Natural killer cell (primary cell): ENCODE measurements around the gene BCL11B. TPM values are rescaled to one million over a fixed set of nuclear protein-coding genes. Genes with fewer than 3 reads are reported as not detected.

ENCODE experiments used
- ATAC-seq, 3 donors: fragments of 150-1000 bp in 2 of 3; fragments of 200-7000 bp in 1 of 3; cut with Tn5 transposase; 1 replicate in 1 of 3; 2 replicates in 2 of 3; pipeline ENCODE4 v1.10.0; 2021; ENCODE audit warnings: mild to moderate bottlenecking in 2 of 3, moderate library complexity in 2 of 3
- DNase-seq, 2 donors: peaks; one replicate each; pipeline versions ENCODE4 v3.0.0 to v3.0.0-alpha.2; 2013 to 2021; ENCODE audit warnings: mixed read lengths in 1 of 2
- H3K27ac ChIP-seq: one replicate; pipeline ENCODE4 v1.5.1; 2013; ENCODE audit warnings: mild to moderate bottlenecking, low read length
- H3K27me3 ChIP-seq: one replicate; pipeline ENCODE4 v1.6.1; 2013; ENCODE audit warnings: low read length; ENCODE audit not compliant: control insufficient read depth, insufficient read depth
- H3K36me3 ChIP-seq: one replicate; pipeline ENCODE4 v1.6.1; 2013; ENCODE audit warnings: low read length; ENCODE audit not compliant: control insufficient read depth, insufficient read depth
- H3K4me1 ChIP-seq: one replicate; pipeline ENCODE4 v1.6.1; 2013; ENCODE audit warnings: low read length; ENCODE audit not compliant: control insufficient read depth, insufficient read depth
- H3K4me3 ChIP-seq: one replicate; pipeline ENCODE4 v1.5.1; 2013; ENCODE audit warnings: low read length
- H3K9me3 ChIP-seq: one replicate; pipeline ENCODE4 v1.6.1; 2013; ENCODE audit warnings: low read length; ENCODE audit not compliant: control insufficient read depth, insufficient read depth
- H3K27ac Mint-ChIP-seq, 2 donors: one replicate each; pipeline ENCODE4 v1.8.0; 2022; ENCODE audit warnings: mild to moderate bottlenecking in 2 of 2, mixed read lengths in 2 of 2, moderate library complexity in 1 of 2
- H3K27me3 Mint-ChIP-seq, 2 donors: one replicate each; pipeline ENCODE4 v1.8.0; 2022; ENCODE audit warnings: low read depth in 2 of 2, mixed read lengths in 2 of 2
- H3K36me3 Mint-ChIP-seq: one replicate; pipeline ENCODE4 v1.8.0; 2022; ENCODE audit warnings: mixed read lengths
- H3K4me1 Mint-ChIP-seq, 2 donors: one replicate each; pipeline ENCODE4 v1.8.0; 2022; ENCODE audit warnings: mixed read lengths in 2 of 2
- H3K4me3 Mint-ChIP-seq: one replicate; pipeline ENCODE4 v1.8.0; 2022; ENCODE audit warnings: mild to moderate bottlenecking, moderate library complexity, mixed read lengths
- H3K9me3 Mint-ChIP-seq, 2 donors: one replicate each; pipeline ENCODE4 v1.8.0; 2022; ENCODE audit warnings: mixed read lengths in 2 of 2
- CTCF ChIP-seq: fragments of 200-600 bp; IDR thresholded peaks from one replicate; pipeline ENCODE4 v1.8.0; 2022; ENCODE audit warnings: antibody characterized with exemption
- WGBS: methylation state at CpG from one replicate; pipeline ENCODE4 v1.1.7; 2013; ENCODE audit warnings: missing lambda C conversion rate; ENCODE audit not compliant: insufficient coverage; 5-methylcytosine and 5-hydroxymethylcytosine counted together
- intact Hi-C: fragments of 100-400 bp; cut with micrococcal nuclease; formaldehyde crosslinking; loops from one replicate; pipeline ENCODE4 v1.14.2; 2022
- total RNA-seq, 4 donors: library from RNA; stranded (reverse); fragments of 120-200 nt in 1 of 4; gene quantifications; one replicate each; pipeline versions ENCODE4 v1.2.3 to v1.2.4, GENCODE V29; 2013 to 2022

The BCL11B gene
- total RNA-seq, 3 donors from 2014 or later (not counting 1 experiment from before 2014, with no cell fraction given) = 43.5 to 61.5 (median 56.2) TPM

- H3K4me3 Mint-ChIP-seq = no peak overlapping the region
- H3K27ac ChIP-seq = no peak overlapping the region
- H3K4me3 ChIP-seq = no peak overlapping the region
Measured at GRCh38 chr14:99205086-99205688, 66.8 kb downstream of the BCL11B start.

GRCh38 chr14:99203801-99204200 is 68.2 kb downstream of the BCL11B start:
- Mint-ChIP-seq H3K4me1 (peaks cover 83 to 97% of the 10 kb centered on the region in 2 donors), H3K36me3 (no peaks in the 10 kb centered on the region), H3K9me3 (no peaks in the 10 kb centered on the region), H3K27me3 (no peaks in the 10 kb centered on the region), H3K27ac (peak overlapping the region; percentile 80 to 84), H3K4me3 (no peak overlapping the region)
- DNase-seq (no peak), ATAC-seq (no peak)
- Histone ChIP-seq H3K9me3 (no peaks in the 10 kb centered on the region), H3K27ac (no peak overlapping the region), H3K27me3 (no peaks in the 10 kb centered on the region), H3K4me1 (peaks cover 76% of the 10 kb centered on the region), H3K36me3 (peaks cover 3% of the 10 kb centered on the region), H3K4me3 (no peak overlapping the region)
- TF ChIP-seq CTCF = no peak
- intact Hi-C loops = no loop called here
- WGBS = 91% methylated on average over 8 of the region's 8 CpGs

More at GRCh38 chr14:99205086-99205688, 66.8 kb downstream of the BCL11B start:
- no peaks in the 10 kb centered on the region for H3K9me3 Mint-ChIP-seq
- no peak for TF ChIP-seq CTCF
- H3K27me3 Mint-ChIP-seq = no peaks in the 10 kb centered on the region
- DNase-seq (peak in 1 of 2 donors; percentile 45), ATAC-seq (no peak)
- Histone ChIP-seq H3K27me3 (no peaks in the 10 kb centered on the region), H3K9me3 (no peaks in the 10 kb centered on the region), H3K4me1 (peaks cover 88% of the 10 kb centered on the region), H3K36me3 (no peaks in the 10 kb centered on the region)
- peak overlapping the region; percentile 81 to 84 for H3K27ac Mint-ChIP-seq
- WGBS = 87% methylated on average over 16 of the region's 17 CpGs
- peaks cover 81 to 97% of the 10 kb centered on the region in 2 donors for H3K4me1 Mint-ChIP-seq
- intact Hi-C loops = no loop called here
- H3K36me3 Mint-ChIP-seq = no peaks in the 10 kb centered on the region

GRCh38 chr14:99203080-99203479 is 68.9 kb downstream of the BCL11B start:
- intact Hi-C loops = no loop called here
- H3K4me1 Mint-ChIP-seq = peaks cover 83 to 96% of the 10 kb centered on the region in 2 donors
- H3K9me3 ChIP-seq = no peaks in the 10 kb centered on the region
- H3K4me1 ChIP-seq = peaks cover 68% of the 10 kb centered on the region
- no peaks in the 10 kb centered on the region for H3K36me3 Mint-ChIP-seq
- H3K27me3 Mint-ChIP-seq = no peaks in the 10 kb centered on the region
- ATAC-seq = no peak
- no peaks in the 10 kb centered on the region for H3K27me3 ChIP-seq
- no peak overlapping the region for H3K4me3 ChIP-seq
- peak overlapping the region; percentile 6 for H3K4me3 Mint-ChIP-seq
- H3K27ac Mint-ChIP-seq = peak overlapping the region; percentile 80 to 84
- no peak overlapping the region for H3K27ac ChIP-seq
- no peak for TF ChIP-seq CTCF
- H3K36me3 ChIP-seq = peaks cover 3% of the 10 kb centered on the region
- WGBS = 84% methylated on average over 6 of the region's 6 CpGs
- H3K9me3 Mint-ChIP-seq = no peaks in the 10 kb centered on the region
- DNase-seq = peak in 1 of 2 donors; percentile 44

GRCh38 chr14:99202516-99202915 is 69.5 kb downstream of the BCL11B start:
- no peaks in the 10 kb centered on the region for H3K9me3 Mint-ChIP-seq
- no peaks in the 10 kb centered on the region for H3K9me3 ChIP-seq
- no peak overlapping the region for H3K27ac ChIP-seq
- TF ChIP-seq CTCF = no peak
- DNase-seq = no peak
- WGBS = 89% methylated on average over 8 of the region's 8 CpGs
- H3K4me3 ChIP-seq = no peak overlapping the region
- no peaks in the 10 kb centered on the region for H3K36me3 Mint-ChIP-seq
- peaks cover 83 to 94% of the 10 kb centered on the region in 2 donors for H3K4me1 Mint-ChIP-seq
- H3K27ac Mint-ChIP-seq = peak overlapping the region; percentile 80 to 84
- intact Hi-C loops = no loop called here
- H3K27me3 ChIP-seq = no peaks in the 10 kb centered on the region
- H3K36me3 ChIP-seq = peaks cover 3% of the 10 kb centered on the region
- no peaks in the 10 kb centered on the region for H3K27me3 Mint-ChIP-seq
- peaks cover 63% of the 10 kb centered on the region for H3K4me1 ChIP-seq
- no peak overlapping the region for H3K4me3 Mint-ChIP-seq
- ATAC-seq = no peak
